Stimulated activated CD4-positive, alpha-beta T cell treated with anti-CD3 and anti-CD28 coated beads, Interleukin-1b, Interleukin-23, amount 100 ng/mL, for 24 hours (primary cell): ENCODE results near the gene CEP162.
"Not testable (repeated sequence)": the region's sequence is repeated elsewhere in the genome, so short reads cannot be mapped to it uniquely, and the experiment has no call there.

Source experiments
- DNase-seq, 4 experiments: peaks; one replicate each; pipeline ENCODE4 v3.0.0-alpha.2; 2020; ENCODE audit warnings: low read depth in 4 of 4, low spot score in 1 of 4

CEP162 gene

DNA sequence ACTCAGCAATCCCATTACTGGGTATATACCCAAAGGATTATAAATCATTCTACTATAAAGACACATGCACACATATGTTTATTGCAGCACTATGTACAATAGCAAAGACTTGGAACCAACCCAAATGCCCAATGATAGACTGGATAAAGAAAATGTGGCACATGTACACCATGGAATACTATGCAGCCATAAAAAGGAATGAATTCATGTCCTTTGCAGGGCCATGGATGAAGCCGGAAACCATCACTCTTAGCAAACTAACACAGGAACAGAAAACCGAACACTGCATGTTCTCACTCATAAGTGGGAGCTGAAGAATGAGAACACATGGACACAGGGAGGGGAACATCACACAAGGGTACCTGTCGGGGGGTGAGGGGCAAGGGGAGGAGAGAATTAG lies 63.1 kb downstream of the CEP162 start:
- not testable (repeated sequence) for DNase-seq

DNA sequence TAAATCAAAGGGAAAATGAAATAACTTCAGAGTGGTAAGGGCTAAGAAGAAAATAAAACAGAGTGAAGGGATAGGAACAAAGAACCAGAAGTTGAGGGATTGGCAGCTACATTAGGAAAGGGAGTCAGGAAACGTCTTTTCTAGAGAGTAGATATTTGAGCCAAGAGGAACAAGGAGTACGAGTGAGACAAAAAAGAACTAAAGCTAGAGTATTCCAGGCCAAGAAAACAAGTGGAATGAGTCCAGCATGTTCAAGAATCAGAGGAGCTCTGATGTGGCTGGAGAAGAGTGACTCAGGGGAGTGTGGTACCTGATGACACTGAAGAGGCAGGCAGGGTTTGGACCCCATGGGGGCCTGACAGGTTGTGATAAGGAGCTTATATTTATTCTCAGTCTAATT lies 66.3 kb downstream of the CEP162 start:
- no peak for DNase-seq

DNA sequence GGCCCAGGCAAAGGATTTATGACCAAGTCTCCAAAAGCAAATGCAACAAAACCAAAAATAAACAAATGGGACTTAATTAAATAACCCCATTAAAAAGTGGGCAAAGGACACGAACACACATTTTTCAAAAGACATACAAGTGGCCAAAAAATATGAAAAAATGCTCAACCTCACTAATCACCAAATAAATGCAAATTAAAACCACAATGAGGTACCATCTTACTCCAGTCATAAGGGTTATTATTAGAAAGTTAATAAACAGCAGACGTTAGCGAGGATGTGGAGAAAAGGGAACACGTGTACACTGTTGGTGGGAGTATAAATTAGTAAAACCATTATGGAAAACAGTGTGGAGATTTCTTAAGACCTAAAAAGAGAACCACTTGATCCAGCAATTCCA lies 71.1 kb downstream of the CEP162 start:
- no peak for DNase-seq

DNA sequence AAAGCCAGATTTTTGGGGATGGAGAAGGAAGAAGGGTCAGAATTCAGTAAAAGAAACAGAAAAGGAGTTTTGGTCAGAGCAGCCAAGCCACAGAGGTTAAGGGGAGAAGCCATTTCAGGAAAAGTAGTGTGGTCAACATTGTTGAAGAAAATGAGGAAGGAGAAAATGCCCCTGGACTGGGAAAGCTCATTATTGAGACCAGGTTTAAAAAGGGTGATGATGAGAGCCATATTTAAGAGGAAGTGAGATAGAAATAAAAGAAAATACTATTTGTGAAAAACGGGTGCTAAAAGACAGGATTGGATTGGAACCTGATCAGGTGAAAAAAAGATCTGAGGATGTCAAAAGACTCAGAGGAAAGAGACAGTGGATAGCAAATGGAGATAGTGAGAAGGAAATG lies 75.8 kb downstream of the CEP162 start:
- DNase-seq: no peak

DNA sequence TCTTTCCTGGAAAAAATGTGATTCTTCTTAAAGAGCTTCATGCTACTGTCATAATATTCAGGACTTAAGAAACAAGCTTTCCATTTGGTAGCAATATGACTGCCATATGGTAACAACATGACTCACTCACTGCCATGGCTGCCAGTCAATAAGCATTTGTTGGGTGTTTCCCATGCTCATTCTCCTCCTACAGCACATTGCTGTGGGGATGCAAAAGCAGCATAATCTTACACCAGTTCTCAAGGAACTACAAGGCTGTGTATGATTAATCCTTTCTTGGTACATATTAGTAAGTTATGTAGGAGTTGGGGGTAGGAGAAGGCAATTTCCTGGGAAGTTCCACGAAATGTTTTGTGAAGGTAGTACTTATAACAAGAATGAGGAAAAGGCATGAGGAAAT lies 76.7 kb downstream of the CEP162 start:
- no peak for DNase-seq

DNA sequence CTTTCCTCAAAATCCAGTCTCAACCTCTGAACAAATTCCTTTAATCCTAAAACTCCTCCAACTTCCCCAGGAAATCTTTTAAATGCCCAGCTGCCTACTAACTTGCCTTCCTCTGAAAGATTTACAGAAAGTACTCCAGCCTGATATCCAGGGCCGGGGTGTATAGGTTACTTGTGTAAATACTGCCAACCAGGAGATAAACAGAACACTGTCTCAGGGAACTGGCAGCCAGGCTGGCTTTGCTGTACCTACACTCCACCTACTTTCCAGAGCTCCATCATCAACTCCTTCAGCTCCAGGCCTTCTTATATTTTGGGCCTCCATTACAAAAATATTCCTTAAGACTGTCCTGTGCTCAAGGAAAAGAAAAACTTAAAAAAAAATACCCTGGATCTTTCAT lies 85.9 kb downstream of the CEP162 start:
- DNase-seq: no peak

DNA sequence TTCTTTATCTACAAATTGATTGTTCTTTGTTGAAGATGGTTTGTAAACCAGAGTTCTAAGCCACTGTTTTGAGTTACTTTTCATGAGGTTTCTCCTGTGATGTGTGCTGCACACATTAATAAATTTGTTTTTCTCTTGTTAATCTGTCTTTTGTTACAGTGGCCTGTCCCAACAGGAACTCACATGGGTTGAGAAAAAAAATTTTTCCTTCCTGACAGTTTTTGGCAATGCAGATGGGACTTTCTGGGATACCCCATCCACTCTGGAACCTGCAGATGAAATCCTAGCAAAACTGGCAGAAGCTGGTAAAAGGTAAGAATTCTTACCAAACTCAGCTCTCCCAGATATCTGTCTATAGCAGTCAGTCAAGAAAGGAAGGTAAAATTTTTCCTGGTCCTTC lies 88.1 kb downstream of the CEP162 start:
- DNase-seq: no peak

DNA sequence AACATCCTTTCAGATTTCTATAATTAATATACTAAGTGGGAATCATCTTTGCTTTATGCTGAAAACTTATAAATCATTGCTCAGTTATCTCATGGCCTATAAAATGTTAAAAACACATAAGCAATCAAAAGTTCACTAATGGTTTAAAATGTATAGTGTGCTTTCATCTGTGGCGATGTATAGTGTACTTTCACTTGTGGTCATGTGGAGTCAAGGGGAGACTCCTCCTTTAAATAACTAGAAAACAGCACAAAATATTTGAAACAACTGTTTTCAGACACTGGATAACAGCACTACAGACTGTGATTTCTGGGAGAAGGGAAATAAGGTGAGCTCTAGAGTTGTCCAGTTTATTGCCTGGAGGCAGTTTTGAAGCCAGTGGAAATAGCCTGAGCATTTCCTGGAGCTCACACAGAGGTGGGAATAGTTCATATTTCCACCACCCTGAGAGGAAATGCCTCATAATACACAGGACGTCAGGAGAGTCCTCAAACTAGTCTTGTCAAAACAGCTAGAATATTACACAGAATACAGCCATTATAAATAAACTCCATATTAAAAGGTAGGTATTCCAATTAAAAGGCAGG lies 89.4 kb downstream of the CEP162 start:
- DNase-seq: no peak

DNA sequence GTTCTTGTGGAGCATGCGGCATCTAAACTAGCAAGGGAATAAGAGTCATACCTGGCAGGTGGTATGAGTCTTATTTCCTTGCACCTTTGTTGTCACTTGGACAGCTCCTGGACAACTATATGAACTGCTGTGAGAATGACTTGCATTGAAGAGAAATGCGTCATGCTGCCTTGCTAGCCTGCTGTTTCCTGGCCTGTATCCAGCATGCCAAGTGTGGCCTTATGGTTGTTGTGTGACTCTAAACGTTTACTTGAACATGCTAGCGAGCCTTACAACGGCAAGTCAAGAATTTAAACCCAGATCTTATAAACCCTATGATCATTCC lies 90.4 kb downstream of the CEP162 start:
- no peak for DNase-seq

DNA sequence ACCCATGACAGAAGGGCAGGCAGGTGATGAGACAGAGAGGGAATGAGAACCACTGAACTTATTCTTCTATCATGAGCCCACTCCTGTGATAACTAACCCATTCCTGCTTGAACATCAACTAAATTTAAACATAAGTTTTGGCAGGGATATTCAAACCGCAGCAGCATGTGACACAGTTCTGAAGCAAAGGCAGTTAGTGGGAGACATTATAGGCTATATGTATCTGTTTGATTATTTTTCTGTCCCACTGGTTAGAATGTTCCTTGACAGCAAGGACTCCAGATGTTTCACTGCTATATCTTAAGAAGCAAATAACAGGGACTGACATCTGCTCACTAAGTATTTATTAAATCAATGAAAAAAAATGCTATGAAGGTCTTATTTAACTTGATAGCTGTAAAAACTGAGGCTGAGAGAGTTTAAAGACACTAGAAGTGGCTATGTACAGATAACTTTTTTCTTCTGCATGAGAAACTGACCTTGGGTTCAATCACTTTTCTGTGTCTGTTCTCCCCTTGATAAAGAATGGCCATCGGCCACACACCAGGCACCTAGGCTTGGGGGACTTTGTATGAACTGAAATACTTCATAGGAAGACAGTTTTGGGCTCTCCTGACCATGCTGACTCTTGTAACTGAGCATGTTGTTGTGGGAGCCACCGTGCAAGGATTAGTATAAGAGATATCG lies 90.9 kb downstream of the CEP162 start:
- no peak for DNase-seq

DNA sequence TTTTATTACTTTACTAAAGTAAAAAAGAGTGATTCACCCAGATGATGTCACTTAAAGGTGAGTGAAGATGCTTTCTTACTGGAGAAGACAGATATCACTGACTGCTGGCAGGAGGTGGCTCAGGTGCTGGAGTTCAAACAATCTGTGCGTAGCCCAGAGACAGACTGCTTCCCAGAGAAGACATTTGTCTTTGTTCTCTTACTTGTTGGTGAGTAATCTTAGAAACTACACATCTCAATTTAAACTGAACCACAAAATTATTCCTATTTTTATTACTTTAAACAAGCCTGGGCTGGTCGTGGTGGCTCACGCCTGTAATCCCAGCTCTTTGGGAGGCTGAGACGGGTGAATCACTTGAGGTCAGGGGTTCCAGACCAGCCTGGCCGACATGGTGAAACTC lies 92.2 kb downstream of the CEP162 start:
- no peak for DNase-seq

DNA sequence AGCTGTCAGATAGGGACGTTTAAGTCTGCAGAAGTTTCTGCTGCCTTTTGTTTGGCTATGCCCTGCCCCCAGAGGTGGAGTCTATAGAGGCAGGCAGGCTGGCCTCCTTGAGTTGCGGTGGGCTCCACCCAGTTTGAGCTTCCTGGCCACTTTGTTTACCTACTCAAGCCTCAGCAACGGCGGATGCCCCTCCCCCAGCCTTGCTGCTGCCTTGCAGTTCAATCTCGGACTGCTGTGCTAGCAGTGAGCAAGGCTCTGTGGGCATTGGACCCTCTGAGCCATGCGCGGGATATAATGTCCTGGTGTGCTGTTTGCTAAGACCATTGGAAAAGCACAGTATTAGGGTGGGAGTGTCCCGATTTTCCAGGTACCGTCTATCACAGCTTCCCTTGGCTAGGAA lies 94.1 kb downstream of the CEP162 start:
- DNase-seq: not testable (repeated sequence)

DNA sequence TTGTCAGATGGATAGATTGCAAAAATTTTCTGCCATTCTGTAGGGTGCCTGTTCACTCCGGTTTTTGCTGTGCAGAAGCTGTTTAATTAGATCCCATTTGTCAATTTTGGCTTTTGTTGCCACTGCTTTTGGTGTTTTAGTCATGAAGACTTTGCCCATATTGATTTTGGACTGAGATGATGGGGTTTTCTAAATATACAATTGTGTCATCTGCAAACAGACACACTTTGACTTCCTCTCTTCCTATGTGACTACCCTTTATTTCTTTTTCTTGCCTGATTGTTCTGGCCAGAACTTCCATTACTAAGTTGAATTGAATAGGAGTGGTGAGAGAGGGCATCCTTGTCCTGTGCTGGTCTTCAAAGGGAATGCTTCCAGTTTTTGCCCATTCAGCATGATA lies 97.9 kb downstream of the CEP162 start:
- not testable (repeated sequence) for DNase-seq

DNA sequence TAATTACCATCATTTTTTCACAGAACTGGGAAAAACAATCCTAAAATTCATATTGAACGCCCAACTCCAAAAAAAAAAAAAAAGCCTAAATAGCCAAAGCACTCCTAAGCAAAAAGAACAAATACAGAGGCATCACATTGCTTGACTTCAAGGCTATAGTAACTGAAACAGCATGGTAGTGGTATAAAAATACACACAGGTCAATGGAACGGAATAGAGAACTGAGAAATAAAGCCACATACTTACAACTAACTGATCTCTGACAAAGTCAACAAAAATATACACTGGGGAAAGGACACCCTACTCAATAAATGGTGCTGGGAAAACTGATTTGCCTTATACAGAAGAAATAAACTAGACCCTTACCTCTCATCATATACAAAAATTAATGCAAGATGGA lies 104.3 kb downstream of the CEP162 start:
- no peak for DNase-seq

DNA sequence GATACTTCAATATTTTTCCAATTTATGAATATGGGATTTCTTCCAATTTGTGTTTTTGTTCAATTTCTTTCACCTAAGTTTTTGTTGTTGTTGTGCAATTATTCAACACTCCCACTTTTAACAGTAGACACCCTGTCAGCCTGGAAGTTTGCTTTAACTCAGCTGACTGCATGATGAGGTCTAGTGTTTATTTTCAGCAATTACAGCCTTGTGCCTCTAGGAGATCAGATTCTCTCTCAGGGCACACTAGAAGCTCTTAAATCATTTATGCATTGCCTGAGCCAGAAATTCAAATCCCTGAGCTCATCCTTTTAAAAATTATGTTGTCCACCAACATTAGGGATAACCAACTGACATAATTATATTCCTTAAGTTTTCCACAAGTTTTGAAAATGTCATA lies 108.2 kb downstream of the CEP162 start:
- DNase-seq: no peak

DNA sequence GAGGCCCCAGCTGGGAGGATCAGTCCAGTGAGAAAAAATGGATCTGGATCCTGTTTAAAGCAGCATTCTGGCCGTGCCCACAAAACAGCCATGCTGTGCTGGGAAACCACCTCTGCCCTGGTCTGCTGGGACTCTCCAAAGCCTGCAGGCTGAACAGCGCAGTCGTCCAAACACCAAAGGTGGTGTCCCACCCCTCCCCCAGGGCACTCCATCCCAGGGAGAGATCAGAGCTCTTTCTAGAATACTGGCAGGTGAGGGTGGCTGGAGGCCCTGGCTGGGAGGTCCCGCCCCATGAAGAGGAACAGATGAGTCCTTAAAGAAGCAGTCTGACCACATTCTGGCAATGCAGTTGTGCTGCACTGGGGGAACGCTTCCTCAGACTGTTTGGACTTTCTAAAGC lies 109.3 kb downstream of the CEP162 start:
- DNase-seq: no peak

DNA sequence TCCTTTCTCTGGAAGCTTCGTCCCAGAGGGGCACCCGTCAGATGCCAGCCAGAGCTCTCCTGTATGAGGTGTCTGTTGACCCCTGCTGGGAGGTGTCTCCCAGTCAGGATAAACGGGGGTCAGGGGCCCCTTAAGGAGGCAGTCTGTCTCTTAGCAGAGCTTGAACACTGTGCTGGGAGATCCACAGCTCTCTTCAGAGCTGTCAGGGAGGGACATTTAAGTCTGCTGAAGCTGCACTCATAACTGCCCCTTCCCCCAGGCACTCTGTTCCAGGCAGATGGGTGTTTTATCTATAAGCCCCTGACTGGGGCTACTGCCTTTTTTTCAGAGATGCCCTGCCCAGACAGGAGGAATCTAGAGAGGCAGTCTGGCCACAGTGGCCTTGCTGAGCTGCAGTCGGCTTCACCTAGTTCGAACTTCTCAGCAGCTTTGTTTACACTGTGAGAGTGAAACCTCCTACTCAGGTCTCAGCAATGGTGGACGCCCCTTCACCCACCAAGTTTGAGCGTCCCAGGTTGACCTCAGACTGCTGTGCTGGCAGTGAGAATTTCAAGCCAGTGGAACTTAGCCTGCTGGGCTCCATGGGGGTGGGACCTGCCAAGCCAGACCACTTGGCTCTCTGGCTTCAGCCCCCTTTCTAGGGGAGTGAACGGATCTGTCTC lies 112.4 kb downstream of the CEP162 start:
- DNase-seq: not testable (repeated sequence)

DNA sequence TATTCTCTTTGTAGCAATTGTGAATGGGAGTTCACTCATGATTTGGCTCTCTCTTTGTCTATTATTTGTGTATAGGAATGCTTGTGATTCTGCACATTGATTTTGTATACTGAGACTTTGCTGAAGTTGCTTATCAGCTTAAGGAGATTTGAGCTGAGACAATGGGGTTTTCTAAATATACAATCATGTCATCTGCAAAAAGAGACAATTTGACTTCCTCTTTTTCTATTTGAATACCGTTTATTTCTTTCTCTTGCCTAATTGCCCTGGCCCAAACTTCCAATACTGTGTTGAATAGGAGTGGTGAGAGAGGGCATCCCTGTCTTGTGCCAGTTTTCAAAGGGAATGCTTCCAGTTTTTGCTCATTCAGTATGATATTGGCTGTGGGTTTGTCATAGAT lies 116.1 kb downstream of the CEP162 start:
- DNase-seq: not testable (repeated sequence)

DNA sequence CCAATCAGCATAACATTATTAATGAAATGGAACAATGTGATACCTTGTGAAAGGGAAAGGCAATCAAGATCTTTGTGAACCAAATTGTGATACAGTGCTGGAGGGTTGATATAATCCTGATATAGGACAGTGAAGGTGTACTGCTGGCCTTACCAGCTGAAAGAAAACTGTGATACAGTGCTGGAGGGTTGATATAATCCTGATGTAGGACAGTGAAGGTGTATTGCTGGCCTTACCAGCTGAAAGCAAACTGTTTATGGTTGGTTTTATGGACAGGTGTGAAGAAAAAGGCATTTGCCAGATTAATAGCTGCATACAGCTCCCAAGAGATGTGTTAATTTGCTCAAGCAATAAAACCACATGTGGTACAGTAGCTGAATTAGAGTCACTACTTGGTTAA lies 119.9 kb downstream of the CEP162 start:
- no peak for DNase-seq

DNA sequence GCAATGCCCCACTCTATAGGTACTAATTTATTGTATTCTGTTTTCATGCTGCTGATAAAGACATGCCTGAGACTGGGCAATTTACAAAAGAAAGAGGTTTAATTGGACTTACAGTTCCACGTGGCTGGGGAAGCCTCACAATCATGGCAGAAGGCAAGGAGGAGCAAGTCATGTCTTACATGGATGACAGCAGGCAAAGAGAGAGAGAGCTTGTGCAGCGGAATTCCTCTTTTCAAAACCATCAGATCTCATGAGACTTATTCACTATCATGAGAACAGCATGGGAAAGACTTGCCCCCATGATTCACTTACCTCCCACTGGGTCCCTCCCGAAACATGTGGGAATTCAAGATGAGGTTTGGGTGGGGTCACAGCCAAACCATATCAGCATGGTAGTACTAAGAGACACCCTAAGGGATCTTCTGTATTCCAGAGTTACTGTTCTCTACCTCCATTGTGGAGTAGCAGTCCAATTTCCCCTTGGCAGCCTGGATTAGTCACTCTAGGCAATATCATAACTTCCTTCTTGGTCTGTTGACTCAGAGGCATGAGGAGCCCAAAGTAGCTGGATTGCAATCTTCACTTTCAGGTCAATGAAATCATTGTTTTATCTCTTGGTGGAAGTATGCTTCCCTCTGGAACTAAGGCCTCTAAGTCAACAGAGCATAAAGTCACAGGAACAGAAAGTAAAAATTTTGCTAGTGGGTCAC lies 122.1 kb downstream of the CEP162 start:
- DNase-seq: not testable (repeated sequence)

DNA sequence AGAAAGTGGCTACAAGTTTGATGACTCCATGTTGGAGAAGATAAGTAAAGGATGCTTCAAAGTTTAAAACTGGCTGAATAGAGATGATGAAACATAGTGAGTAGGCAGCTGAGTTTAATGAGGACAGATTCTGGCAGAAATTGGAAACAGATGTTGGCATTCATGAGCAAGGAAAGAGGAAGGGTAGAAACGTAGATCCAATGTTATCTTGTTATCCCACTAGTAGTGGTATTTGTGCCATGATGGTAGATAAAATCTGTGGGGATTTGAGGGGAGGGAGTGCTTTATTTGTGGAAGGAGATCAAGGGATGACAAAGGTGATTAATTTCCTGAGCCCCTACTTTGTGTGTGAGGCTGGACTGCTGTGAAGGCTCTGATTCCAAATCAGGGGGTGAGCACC lies 124.4 kb downstream of the CEP162 start:
- DNase-seq: no peak

DNA sequence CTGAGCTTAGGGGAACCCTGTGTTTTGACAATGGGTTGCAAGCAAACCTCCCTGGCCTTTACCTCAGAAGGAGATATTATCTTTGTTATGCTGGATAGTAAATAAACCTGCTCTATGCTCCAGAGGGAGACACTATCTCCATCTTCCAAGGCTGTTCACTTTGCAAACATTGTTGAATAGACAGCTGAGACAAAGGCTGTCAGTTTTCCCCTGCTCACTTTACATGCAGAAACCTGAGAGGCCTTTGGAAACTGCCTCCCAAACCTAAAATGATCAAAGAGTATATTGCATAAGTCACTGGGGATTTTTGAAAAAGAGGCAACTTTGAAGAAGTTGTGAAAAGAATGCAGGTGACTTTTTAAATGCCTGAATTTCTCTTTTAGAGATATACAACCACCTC lies 132.3 kb downstream of the CEP162 start:
- no peak for DNase-seq
